Stomach (tissue), 4 donors: Measurements from ENCODE around the gene DLEC1.

Experiments used
- CTCF ChIP-seq, 7 experiments: fragments of 450-650 bp in 4 of 7; fragments of 200-600 bp in 3 of 7; sonication (generic) in 3 of 7; IDR thresholded peaks; one replicate each; pipeline ENCODE4 v1.5.1; 2016 to 2019; ENCODE audit warnings: antibody characterized with exemption in 7 of 7, control low read depth in 2 of 7, mild to moderate bottlenecking in 1 of 7
- POLR2AphosphoS5 ChIP-seq, 3 donors: sonication (generic); formaldehyde crosslinking; IDR thresholded peaks; one replicate each; pipeline ENCODE4 v1.6.1; 2016; ENCODE audit warnings: antibody characterized with exemption in 3 of 3

- TF ChIP-seq CTCF (IDR thresholded peaks at IDR 0.05), result no peak
- no peak for TF ChIP-seq POLR2AphosphoS5 (IDR thresholded peaks at IDR 0.05)
Measured at GRCh38 chr3:38168151-38169026, 129.4 kb downstream of the DLEC1 start.
